Prostate gland (tissue), 2 donors: Measurements from ENCODE around the gene MAP1LC3A. TPM values are rescaled to one million over a fixed set of nuclear protein-coding genes. Genes with fewer than 3 reads are reported as not detected.

Source experiments
- DNase-seq: peaks from one replicate; pipeline ENCODE4 v3.0.0-alpha.2; 2019; ENCODE audit warnings: low spot score
- H3K27ac ChIP-seq, 2 donors: fragments of 200-600 bp; sonication (generic); 2 replicates each; pipeline ENCODE4 v1.5.1; 2017 to 2019
- H3K27me3 ChIP-seq: fragments of 200-600 bp; sonication (generic); replicated peaks from 2 replicates; pipeline ENCODE4 v1.5.1; 2019; ENCODE audit not compliant: insufficient read depth
- H3K36me3 ChIP-seq, 2 donors: fragments of 200-600 bp; sonication (generic); 1 replicate in 1 of 2; 2 replicates in 1 of 2; pipeline versions ENCODE4 v1.5.1 to v1.8.1; 2017 to 2019
- H3K4me1 ChIP-seq: fragments of 200-600 bp; sonication (generic); replicated peaks from 2 replicates; pipeline ENCODE4 v1.5.1; 2019
- H3K4me3 ChIP-seq, 2 donors: fragments of 200-600 bp; sonication (generic); 2 replicates each; pipeline ENCODE4 v1.5.1; 2017 to 2019
- H3K9me3 ChIP-seq: fragments of 200-600 bp; sonication (generic); 2 replicates; pipeline ENCODE4 v1.5.1; 2017
- POLR2A ChIP-seq: fragments of 450-650 bp; IDR thresholded peaks from one replicate; pipeline ENCODE4 v1.6.1; 2016; ENCODE audit warnings: antibody characterized with exemption, mild to moderate bottlenecking
- POLR2AphosphoS5 ChIP-seq: sonication (generic); formaldehyde crosslinking; IDR thresholded peaks from one replicate; pipeline ENCODE4 v1.6.1; 2017; ENCODE audit warnings: antibody characterized with exemption
- WGBS: methylation state at CpG from one replicate; pipeline ENCODE4 v1.1.5; 2018; 5-methylcytosine and 5-hydroxymethylcytosine counted together
- intact Hi-C: fragments of 100-400 bp; cut with DNase I; formaldehyde crosslinking; loops from one replicate; pipeline ENCODE4 v1.14.2; 2022
- total RNA-seq, 2 donors: library from RNA; depleted of rRNA; stranded (reverse); fragments of >200 nt; gene quantifications; one replicate each; pipeline ENCODE4 v1.1.0, GENCODE V29; 2016
- TF ChIP-seq, protein P1 (sequence below), 4 experiments: fragments of 200-600 bp in 2 of 4; fragments of 450-650 bp in 2 of 4; sonication (generic) in 2 of 4; IDR thresholded peaks; 1 replicate in 3 of 4; 2 replicates in 1 of 4; pipeline ENCODE4 v1.5.1; 2016 to 2019; ENCODE audit warnings: antibody characterized with exemption in 4 of 4, mild to moderate bottlenecking in 2 of 4, moderate library complexity in 2 of 4

MAP1LC3A gene
- total RNA-seq, 2 donors from 2014 or later, result 74.3 to 128 TPM

- no peak for DNase-seq
- Histone ChIP-seq H3K4me3 (no peak overlapping the region), H3K9me3 (no peaks in the 10 kb centered on the region), H3K36me3 (peaks cover 17 to 20% of the 10 kb centered on the region in 2 donors), H3K27me3 (no peaks in the 10 kb centered on the region), H3K27ac (no peak overlapping the region), H3K4me1 (peaks cover 9% of the 10 kb centered on the region)
- intact Hi-C loops, result no loop called here
- WGBS, result 93% methylated on average over 15 of the region's 15 CpGs
- TF ChIP-seq, protein P1, sequence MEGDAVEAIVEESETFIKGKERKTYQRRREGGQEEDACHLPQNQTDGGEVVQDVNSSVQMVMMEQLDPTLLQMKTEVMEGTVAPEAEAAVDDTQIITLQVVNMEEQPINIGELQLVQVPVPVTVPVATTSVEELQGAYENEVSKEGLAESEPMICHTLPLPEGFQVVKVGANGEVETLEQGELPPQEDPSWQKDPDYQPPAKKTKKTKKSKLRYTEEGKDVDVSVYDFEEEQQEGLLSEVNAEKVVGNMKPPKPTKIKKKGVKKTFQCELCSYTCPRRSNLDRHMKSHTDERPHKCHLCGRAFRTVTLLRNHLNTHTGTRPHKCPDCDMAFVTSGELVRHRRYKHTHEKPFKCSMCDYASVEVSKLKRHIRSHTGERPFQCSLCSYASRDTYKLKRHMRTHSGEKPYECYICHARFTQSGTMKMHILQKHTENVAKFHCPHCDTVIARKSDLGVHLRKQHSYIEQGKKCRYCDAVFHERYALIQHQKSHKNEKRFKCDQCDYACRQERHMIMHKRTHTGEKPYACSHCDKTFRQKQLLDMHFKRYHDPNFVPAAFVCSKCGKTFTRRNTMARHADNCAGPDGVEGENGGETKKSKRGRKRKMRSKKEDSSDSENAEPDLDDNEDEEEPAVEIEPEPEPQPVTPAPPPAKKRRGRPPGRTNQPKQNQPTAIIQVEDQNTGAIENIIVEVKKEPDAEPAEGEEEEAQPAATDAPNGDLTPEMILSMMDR (IDR thresholded peaks at IDR 0.05), result no peak
- TF ChIP-seq POLR2AphosphoS5, result no peak
These were observed 23.9 kb upstream of the MAP1LC3A start for GRCh38 chr20:34534391-34535165.

DNA sequence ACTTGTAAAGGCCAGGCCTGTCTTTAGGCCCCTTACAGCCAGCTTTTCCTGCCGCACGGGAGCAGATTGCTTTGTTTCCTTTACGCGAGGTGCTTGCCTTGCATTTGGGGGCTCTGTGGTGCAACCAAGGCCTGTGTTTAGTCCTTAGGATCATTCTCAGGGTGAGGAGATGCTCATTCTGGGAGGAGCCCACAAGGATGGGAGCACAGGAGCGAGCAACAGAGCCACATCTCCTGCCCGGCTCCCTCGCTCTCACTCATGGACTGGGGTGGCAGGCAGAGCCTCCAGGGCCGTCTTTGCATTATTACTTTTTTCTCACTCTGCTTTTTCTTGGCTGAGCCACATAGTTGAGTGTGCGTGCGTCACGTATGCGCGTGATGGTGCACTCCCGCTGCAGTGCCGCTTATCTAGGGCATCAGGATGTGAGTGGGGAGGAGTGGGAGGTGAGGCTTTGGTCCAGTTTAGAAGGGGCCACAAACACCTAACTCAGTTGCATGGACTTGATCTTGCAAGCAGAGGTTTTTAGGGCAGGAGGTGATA, 23.1 kb upstream of the MAP1LC3A start:
- no peak for DNase-seq
- Histone ChIP-seq H3K4me3 (no peak overlapping the region), H3K27ac (no peak overlapping the region), H3K36me3 (peaks cover 15 to 17% of the 10 kb centered on the region in 2 donors), H3K9me3 (no peaks in the 10 kb centered on the region), H3K27me3 (no peaks in the 10 kb centered on the region), H3K4me1 (peaks cover 9% of the 10 kb centered on the region)
- no peak for TF ChIP-seq POLR2AphosphoS5
- TF ChIP-seq, protein P1 (IDR thresholded peaks at IDR 0.05), result no peak
- TF ChIP-seq POLR2A, result no peak
- 91% methylated on average over 15 of the region's 15 CpGs for WGBS
- intact Hi-C loops, result no loop called here

DNA sequence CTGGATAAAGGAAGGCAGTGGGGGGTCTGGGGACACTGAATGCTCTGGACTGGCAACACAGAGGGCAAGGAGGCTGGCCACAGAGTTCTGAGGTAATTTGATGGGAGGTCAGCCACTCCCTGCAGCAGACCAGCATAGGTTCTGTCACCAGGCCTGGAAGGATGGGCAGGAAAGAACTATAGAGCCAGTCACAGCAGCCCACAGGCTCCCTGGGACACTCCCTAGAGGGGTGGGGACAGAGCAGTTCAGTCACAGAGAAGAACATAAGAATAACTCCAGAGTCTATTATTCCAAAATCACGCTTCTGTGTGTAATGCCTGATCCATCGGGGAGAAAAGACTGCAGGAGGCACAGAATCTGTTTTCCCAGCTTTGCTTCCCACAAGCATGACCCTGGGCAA, 22.7 kb upstream of the MAP1LC3A start:
- TF ChIP-seq POLR2AphosphoS5 (no peak), POLR2A (no peak)
- TF ChIP-seq, protein P1 (IDR thresholded peaks at IDR 0.05), result no peak
- no peaks in the 10 kb centered on the region for H3K9me3 ChIP-seq
- 98% methylated on average over 2 of the region's 2 CpGs for WGBS
- no peak for DNase-seq
- H3K4me3 ChIP-seq, result no peak overlapping the region
- intact Hi-C loops, result no loop called here
- H3K27ac ChIP-seq, result no peak overlapping the region
- H3K36me3 ChIP-seq, result peaks cover 15 to 17% of the 10 kb centered on the region in 2 donors
- H3K4me1 ChIP-seq, result peaks cover 9% of the 10 kb centered on the region
- no peaks in the 10 kb centered on the region for H3K27me3 ChIP-seq

DNA sequence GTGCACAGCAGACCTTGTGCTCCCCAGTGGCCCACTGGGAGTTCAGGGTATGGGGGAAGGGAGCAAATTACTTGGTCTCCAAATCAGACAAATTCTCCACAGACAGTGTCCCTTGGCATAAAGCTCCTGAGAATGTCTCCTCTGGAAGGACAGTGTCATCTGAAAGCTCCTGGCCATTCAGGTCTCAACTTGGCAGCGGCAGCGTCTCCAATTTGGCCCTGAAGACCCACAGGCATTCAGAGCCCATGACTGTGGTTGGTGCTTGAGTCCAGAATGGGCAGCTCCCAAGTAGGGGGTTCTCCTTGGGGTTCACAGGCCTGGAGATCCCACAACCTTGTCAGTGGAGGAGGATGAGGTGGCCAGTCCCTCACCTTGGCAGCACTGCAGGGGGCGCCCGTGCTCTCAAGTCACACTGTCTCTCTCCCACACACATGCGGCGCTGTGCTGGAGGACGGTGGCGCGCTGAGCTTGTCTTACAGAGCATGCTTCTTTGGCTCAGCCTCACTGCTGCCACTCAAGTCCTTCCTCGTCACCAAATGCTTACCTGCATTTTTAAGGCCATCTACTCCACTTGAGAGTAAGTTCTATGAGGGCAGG, 21.6 kb upstream of the MAP1LC3A start:
- TF ChIP-seq POLR2AphosphoS5, result no peak
- TF ChIP-seq, protein P1 (IDR thresholded peaks at IDR 0.05), result peak in 2 of 4 experiments; percentile 29 to 35
- Histone ChIP-seq H3K9me3 (no peaks in the 10 kb centered on the region), H3K36me3 (peaks cover 15 to 25% of the 10 kb centered on the region in 2 donors), H3K4me3 (no peak overlapping the region), H3K27ac (no peak overlapping the region), H3K4me1 (peaks cover 9% of the 10 kb centered on the region), H3K27me3 (no peaks in the 10 kb centered on the region)
- intact Hi-C loops, result no loop called here
- 66% methylated on average over 10 of the region's 10 CpGs for WGBS
- no peak for DNase-seq

DNA sequence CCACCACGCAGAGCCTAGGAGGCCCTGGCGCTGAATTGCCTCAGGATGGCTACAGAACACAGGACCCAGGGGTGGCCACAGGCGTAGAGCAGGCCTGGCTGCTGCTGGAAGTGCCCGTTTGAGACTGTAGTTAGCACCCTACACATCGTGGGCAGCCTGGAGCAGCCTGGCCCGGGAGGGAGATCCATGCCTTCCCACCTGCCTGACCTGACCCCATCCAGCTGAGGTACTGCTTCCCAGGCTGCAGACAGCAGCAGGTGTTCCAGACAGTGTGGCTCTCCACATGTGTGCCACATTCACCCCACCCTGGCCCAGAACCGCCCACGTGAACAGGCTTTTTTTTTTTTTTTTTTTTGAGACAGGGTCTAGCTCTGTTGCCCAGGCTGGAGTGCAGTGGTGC, 20.9 kb upstream of the MAP1LC3A start:
- H3K27me3 ChIP-seq, result no peaks in the 10 kb centered on the region
- DNase-seq, result no peak
- H3K36me3 ChIP-seq, result peaks cover 15 to 25% of the 10 kb centered on the region in 2 donors
- no peaks in the 10 kb centered on the region for H3K9me3 ChIP-seq
- no peak overlapping the region for H3K27ac ChIP-seq
- intact Hi-C loops, result no loop called here
- TF ChIP-seq POLR2A (no peak), POLR2AphosphoS5 (no peak)
- TF ChIP-seq, protein P1 (IDR thresholded peaks at IDR 0.05), result no peak
- WGBS, result 92% methylated on average over 8 of the region's 8 CpGs
- H3K4me1 ChIP-seq, result peaks cover 7% of the 10 kb centered on the region
- H3K4me3 ChIP-seq, result no peak overlapping the region
